Heart right ventricle (tissue), 16 donors: ENCODE results near the gene B3GALT5. TPM values are rescaled to one million over a fixed set of nuclear protein-coding genes. Genes with fewer than 3 reads are reported as not detected.

Experiments
- ATAC-seq, 8 donors: fragments of 200-7000 bp; cut with Tn5 transposase; one replicate each; pipeline ENCODE4 v1.9.1; 2020; ENCODE audit warnings: mild to moderate bottlenecking in 8 of 8, moderate library complexity in 8 of 8, moderate number of reproducible peaks in 1 of 8
- DNase-seq, 2 donors: peaks; one replicate each; pipeline ENCODE4 v3.0.0-alpha.2; 2020
- H3K27ac ChIP-seq, 10 donors: fragments of 200-600 bp; sonication (generic) in 2 of 10; one replicate each; pipeline versions ENCODE4 v1.5.0 to v1.8.0; 2020 to 2022; ENCODE audit warnings: mild to moderate bottlenecking in 3 of 10
- H3K27me3 ChIP-seq, 7 donors: fragments of 200-600 bp; one replicate each; pipeline ENCODE4 v1.8.0; 2021 to 2022; ENCODE audit warnings: mild to moderate bottlenecking in 2 of 7
- H3K36me3 ChIP-seq, 9 donors: fragments of 200-600 bp; sonication (generic) in 1 of 9; one replicate each; pipeline versions ENCODE4 v1.5.0 to v1.8.0; 2020 to 2022; ENCODE audit warnings: mild to moderate bottlenecking in 2 of 9
- H3K4me1 ChIP-seq, 9 donors: fragments of 200-600 bp; sonication (generic) in 1 of 9; one replicate each; pipeline versions ENCODE4 v1.5.0 to v1.8.0; 2020 to 2022; ENCODE audit warnings: mild to moderate bottlenecking in 4 of 9
- H3K4me3 ChIP-seq, 10 donors: fragments of 200-600 bp; sonication (generic) in 2 of 10; one replicate each; pipeline versions ENCODE4 v1.5.0 to v1.8.0; 2020 to 2022; ENCODE audit warnings: mild to moderate bottlenecking in 7 of 10, moderate library complexity in 2 of 10
- H3K9me3 ChIP-seq, 11 donors: fragments of 200-600 bp in 10 of 11; sonication (generic) in 2 of 11; one replicate each; pipeline versions ENCODE4 v1.5.0 to v1.8.0; 2013 to 2022; ENCODE audit warnings: mild to moderate bottlenecking in 2 of 11, control low read depth in 1 of 11, moderate library complexity in 1 of 11
- WGBS, 2 donors: extraction: QIAGEN DNeasy Blood & Tissue Kit; methylation state at CpG; one replicate each; pipeline ENCODE4 v1.1.7; 2013; ENCODE audit warnings: inconsistent platforms in 1 of 2; 5-methylcytosine and 5-hydroxymethylcytosine counted together
- intact Hi-C, 10 donors: fragments of 100-400 bp; cut with DNase I; formaldehyde crosslinking; loops; one replicate each; pipeline versions ENCODE4 v1.11.1 to v1.14.2; 2022
- polyA plus RNA-seq, 2 donors: library from polyadenylated mRNA; stranded (reverse); fragments of 200-250 nt; gene quantifications; one replicate each; pipeline ENCODE4 v1.2.3, GENCODE V29; 2013
- total RNA-seq, 10 donors: library from RNA; stranded (reverse); fragmentation: NEBNext Ultra II Directional in 3 of 10; extraction: Animal tissue kit (Norgen Biotek cat#: 25700) in 3 of 10; gene quantifications; one replicate each; pipeline versions ENCODE4 v1.2.1 to v1.2.4, GENCODE V29; 2021 to 2023
- TF ChIP-seq, protein P1 (sequence below), 9 donors: fragments of 200-600 bp; sonication (generic) in 2 of 9; IDR thresholded peaks; one replicate each; pipeline versions ENCODE4 v1.5.0 to v1.8.0; 2021 to 2022; ENCODE audit warnings: antibody characterized with exemption in 9 of 9, mild to moderate bottlenecking in 5 of 9, moderate library complexity in 1 of 9
- donor health status: Arrhythmogenic right ventricular cardiomyopathy.
- donor health status: ischemic (EF 13 %, LVEDD 7.1; RV severe dilation, severe dysfunction).
- donor health status: healthy with polysubstance abuse.
- donor health status: DM: no; HTN: yes; CAD: no.
- donor health status: DM: no; HTN: no; CAD: no.
- donor health status: ischemic (EF 25% LVEDD 6.9; RV normal size, moderate dysfunction).
- donor health status: ischemic (EF 25% LVEDD 5.7; RV mildly dilated, moderate dysfunction).
- donor health status: healthy.
- donor health status: DM: yes; HTN: yes; CAD: no.
- donor health status: Ischemic cardiomyopathy.
- donor health status: ischemic (EF 35%, LVEDD 5.7; RV mildly dilated, moderate dysfunction).
- donor health status: nonischemic (EF 11% LVEDD 7.7; RV severe dilation, severe dysfunction).
- donor health status: DM: yes; HTN: yes; CAD: no.
- donor health status: PGD.
- donor health status: ischemic (EF 29% LVEDD 5.4; RV normal size, mild dysfunction).
- donor health status: nonischemic (EF 23%, LVEDD 6.1; RV moderate dilation, normal function).

Gene B3GALT5
- total and polyA plus RNA-seq, 12 donors = under 0.01 to 0.81 (median 0.15) TPM; not detected in 1

DNA sequence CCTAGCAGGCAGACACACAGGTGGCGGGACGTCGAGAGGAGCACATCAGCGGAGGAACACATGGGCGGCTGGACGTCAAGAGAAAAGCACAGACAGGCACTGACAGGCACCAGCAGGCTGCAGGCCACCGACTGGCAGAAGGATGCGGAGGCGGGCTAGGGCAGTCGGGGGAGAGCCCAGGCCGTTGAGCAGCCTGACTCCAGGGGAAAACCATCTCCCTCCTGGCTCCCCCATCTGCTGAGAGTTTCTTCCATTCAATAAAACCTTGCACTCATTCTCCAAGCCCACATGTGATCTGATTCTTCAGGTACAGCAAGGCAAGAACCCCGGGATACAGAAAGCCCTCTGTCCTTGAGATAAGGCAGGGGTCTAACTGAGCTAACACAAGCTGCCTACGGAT, 25.5 kb downstream of the B3GALT5 start:
- WGBS, 2 donors = 78 to 80% methylated on average over 13 of the region's 13 CpGs
- Histone ChIP-seq H3K4me3 (no peak overlapping the region), H3K4me1 (no peaks in the 10 kb centered on the region), H3K27me3 (peaks cover 0 to 13% (median 6%) of the 10 kb centered on the region in 7 donors), H3K36me3 (no peaks in the 10 kb centered on the region), H3K9me3 (no peaks in the 10 kb centered on the region), H3K27ac (no peak overlapping the region)
- ATAC-seq = no peak
- intact Hi-C loops = loop anchor here in 1 of 10 donors (10.0 kb wide), 1 partner anchor 113 kb away; no protein-coding TSS in a partner anchor
- DNase-seq = no peak
- TF ChIP-seq, protein P1, sequence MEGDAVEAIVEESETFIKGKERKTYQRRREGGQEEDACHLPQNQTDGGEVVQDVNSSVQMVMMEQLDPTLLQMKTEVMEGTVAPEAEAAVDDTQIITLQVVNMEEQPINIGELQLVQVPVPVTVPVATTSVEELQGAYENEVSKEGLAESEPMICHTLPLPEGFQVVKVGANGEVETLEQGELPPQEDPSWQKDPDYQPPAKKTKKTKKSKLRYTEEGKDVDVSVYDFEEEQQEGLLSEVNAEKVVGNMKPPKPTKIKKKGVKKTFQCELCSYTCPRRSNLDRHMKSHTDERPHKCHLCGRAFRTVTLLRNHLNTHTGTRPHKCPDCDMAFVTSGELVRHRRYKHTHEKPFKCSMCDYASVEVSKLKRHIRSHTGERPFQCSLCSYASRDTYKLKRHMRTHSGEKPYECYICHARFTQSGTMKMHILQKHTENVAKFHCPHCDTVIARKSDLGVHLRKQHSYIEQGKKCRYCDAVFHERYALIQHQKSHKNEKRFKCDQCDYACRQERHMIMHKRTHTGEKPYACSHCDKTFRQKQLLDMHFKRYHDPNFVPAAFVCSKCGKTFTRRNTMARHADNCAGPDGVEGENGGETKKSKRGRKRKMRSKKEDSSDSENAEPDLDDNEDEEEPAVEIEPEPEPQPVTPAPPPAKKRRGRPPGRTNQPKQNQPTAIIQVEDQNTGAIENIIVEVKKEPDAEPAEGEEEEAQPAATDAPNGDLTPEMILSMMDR (IDR thresholded peaks at IDR 0.05) = no peak

GRCh38 chr21:39640754-39641153, 28.0 kb downstream of the B3GALT5 start:
- TF ChIP-seq, protein P1 (IDR thresholded peaks at IDR 0.05) = no peak
- ATAC-seq (no peak), DNase-seq (no peak)
- 97 to 100% methylated on average over 4 of the region's 4 CpGs for WGBS, 2 donors
- intact Hi-C loops = no loop called here
- Histone ChIP-seq H3K4me3 (no peak overlapping the region), H3K27me3 (peaks cover 0 to 13% (median 6%) of the 10 kb centered on the region in 7 donors), H3K27ac (no peak overlapping the region), H3K4me1 (no peaks in the 10 kb centered on the region), H3K36me3 (no peaks in the 10 kb centered on the region), H3K9me3 (no peaks in the 10 kb centered on the region)

- 85 to 89% methylated on average over 6 of the region's 6 CpGs for WGBS, 2 donors
- no peaks in the 10 kb centered on the region for H3K4me1 ChIP-seq
- DNase-seq = no peak
- ATAC-seq = no peak
- no peak overlapping the region for H3K27ac ChIP-seq
- no peaks in the 10 kb centered on the region for H3K9me3 ChIP-seq
- no peaks in the 10 kb centered on the region for H3K36me3 ChIP-seq
- TF ChIP-seq, protein P1 (IDR thresholded peaks at IDR 0.05) = no peak
- intact Hi-C loops = no loop called here
- H3K4me3 ChIP-seq = no peak overlapping the region
- H3K27me3 ChIP-seq = peaks cover 0 to 12% (median 6%) of the 10 kb centered on the region in 7 donors
Measured at GRCh38 chr21:39641827-39642450, 29.2 kb downstream of the B3GALT5 start.

DNA sequence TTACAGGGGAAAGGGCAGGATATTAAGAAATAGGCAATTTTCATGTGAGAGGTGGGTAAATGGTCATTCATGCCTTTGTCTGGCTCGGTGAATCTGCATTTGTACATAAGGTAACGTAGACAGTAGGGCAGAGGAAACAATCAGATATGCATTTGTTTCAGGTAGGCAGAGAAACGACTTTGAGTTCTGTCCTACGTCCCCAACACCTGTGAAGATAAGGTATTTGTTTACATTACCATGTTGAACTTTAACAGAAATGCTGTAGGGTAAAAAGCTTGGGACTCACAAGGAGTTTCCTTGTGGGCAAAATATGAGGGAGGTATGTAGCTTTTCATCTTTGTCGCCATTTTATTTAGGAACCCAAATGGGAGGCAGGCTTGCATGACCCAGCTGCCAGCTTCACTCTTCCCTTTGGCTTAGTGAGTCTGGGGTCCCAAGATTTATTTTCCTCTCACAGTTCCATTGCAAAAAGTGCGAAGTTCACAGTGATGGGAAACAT, 31.4 kb downstream of the B3GALT5 start:
- ATAC-seq = no peak
- 78 to 80% methylated on average over 6 of the region's 6 CpGs for WGBS, 2 donors
- Histone ChIP-seq H3K36me3 (no peaks in the 10 kb centered on the region), H3K27ac (no peak overlapping the region), H3K4me3 (no peak overlapping the region), H3K27me3 (peaks cover 0 to 12% (median 4%) of the 10 kb centered on the region in 7 donors), H3K9me3 (no peaks in the 10 kb centered on the region), H3K4me1 (no peaks in the 10 kb centered on the region)
- DNase-seq = no peak
- intact Hi-C loops = no loop called here
- TF ChIP-seq, protein P1 (IDR thresholded peaks at IDR 0.05) = no peak
